Panc1 (cell line): ENCODE data around the gene NEAT1.

ENCODE experiments used
- CTCF ChIP-seq: fragments of 450-650 bp; IDR thresholded peaks from 2 replicates; pipeline ENCODE4 v1.5.1; 2017; ENCODE audit warnings: mild to moderate bottlenecking
- POLR2AphosphoS5 ChIP-seq: IDR thresholded peaks from 2 replicates; pipeline ENCODE4 v1.6.1; 2012; ENCODE audit warnings: mild to moderate bottlenecking, low read depth, low read length, moderate library complexity
- REST ChIP-seq, 2 experiments: IDR thresholded peaks; 2 replicates each; pipeline ENCODE4 v1.6.1; 2011 to 2012; ENCODE audit warnings: low read depth in 2 of 2, control low read depth in 1 of 2, low read length in 1 of 2, mild to moderate bottlenecking in 1 of 2, moderate library complexity in 1 of 2; ENCODE audit not compliant: insufficient read depth in 1 of 2

- TF ChIP-seq CTCF (no peak), POLR2AphosphoS5 (no peak), REST (IDR thresholded peaks at IDR 0.05; ENCODE audit: insufficient read depth in 1 of 2, low read depth in 2 of 2, low read length in 1 of 2) (no peak)
Observed at GRCh38 chr11:65435981-65436411, 13.4 kb downstream of the NEAT1 start.
